Keratinocyte (primary cell): ENCODE data around the gene EN2. TPM values are rescaled to one million over a fixed set of nuclear protein-coding genes. Genes with fewer than 3 reads are reported as not detected.

ENCODE experiments used
- DNase-seq: peaks from one replicate; pipeline ENCODE4 v3.0.0-alpha.2; 2011; ENCODE audit warnings: low read depth, missing footprints, low spot score
- FAIRE-seq: peaks from 2 replicates; lab custom pipeline; 2011; peaks lifted over from hg19 to GRCh38; lab: Jason Lieb, UNC
- H2AFZ ChIP-seq: 2 replicates; pipeline ENCODE4 v1.6.0; 2012; ENCODE audit warnings: low read length, control low read depth, inconsistent platforms; ENCODE audit not compliant: control insufficient read depth
- H3K27ac ChIP-seq: 2 replicates; pipeline ENCODE4 v1.5.1; 2011; ENCODE audit warnings: low read length; ENCODE audit not compliant: control insufficient read depth, insufficient read depth
- H3K27me3 ChIP-seq: 3 replicates; pipeline ENCODE4 v1.6.0; 2011; ENCODE audit warnings: low read length; ENCODE audit not compliant: control insufficient read depth, insufficient read depth; ENCODE audit errors: extremely low read depth
- H3K36me3 ChIP-seq, 2 experiments: 2 replicates in 1 of 2; 3 replicates in 1 of 2; pipeline ENCODE4 v1.5.1; 2011; ENCODE audit warnings: low read length in 2 of 2, mild to moderate bottlenecking in 1 of 2; ENCODE audit not compliant: control insufficient read depth in 2 of 2, insufficient read depth in 2 of 2; ENCODE audit errors: extremely low read depth in 1 of 2
- H3K4me1 ChIP-seq: 3 replicates; pipeline ENCODE4 v1.5.1; 2011; ENCODE audit warnings: low read length; ENCODE audit not compliant: control insufficient read depth, insufficient read depth; ENCODE audit errors: extremely low read depth
- H3K4me2 ChIP-seq: 3 replicates; pipeline ENCODE4 v1.6.0; 2011; ENCODE audit warnings: low read depth, low read length; ENCODE audit not compliant: control insufficient read depth, insufficient read depth; ENCODE audit errors: extremely low read depth
- H3K4me3 ChIP-seq, 3 experiments: fragments of 200-600 bp in 1 of 3; sonication (generic) in 1 of 3; 2 replicates in 2 of 3; 3 replicates in 1 of 3; pipeline ENCODE4 v1.5.1; 2011 to 2016; ENCODE audit warnings: low read length in 3 of 3, mild to moderate bottlenecking in 3 of 3, control low read depth in 2 of 3, inconsistent platforms in 1 of 3, low read depth in 1 of 3, mixed read lengths in 1 of 3, mixed run types in 1 of 3, moderate library complexity in 1 of 3; ENCODE audit not compliant: control insufficient read depth in 2 of 3, insufficient read depth in 2 of 3; ENCODE audit errors: extremely low read depth in 1 of 3
- H3K79me2 ChIP-seq: 2 replicates; pipeline ENCODE4 v1.6.0; 2012; ENCODE audit warnings: low read length; ENCODE audit not compliant: control insufficient read depth, insufficient read depth
- H3K9ac ChIP-seq: 3 replicates; pipeline ENCODE4 v1.6.0; 2011; ENCODE audit warnings: low read length; ENCODE audit not compliant: control insufficient read depth, insufficient read depth; ENCODE audit errors: extremely low read depth
- H3K9me1 ChIP-seq: 3 replicates; pipeline ENCODE4 v1.6.0; 2011; ENCODE audit warnings: low read length; ENCODE audit not compliant: control insufficient read depth, insufficient read depth; ENCODE audit errors: extremely low read depth
- H3K9me3 ChIP-seq: 2 replicates; pipeline ENCODE4 v1.5.1; 2012; ENCODE audit warnings: low read depth, low read length; ENCODE audit not compliant: control insufficient read depth
- H4K20me1 ChIP-seq: 3 replicates; pipeline ENCODE4 v1.6.0; 2011; ENCODE audit warnings: low read length; ENCODE audit not compliant: control insufficient read depth, insufficient read depth; ENCODE audit errors: extremely low read depth
- CTCF ChIP-seq, 3 experiments: IDR thresholded peaks in 1 of 3; conservative IDR thresholded peaks in 1 of 3; optimal IDR thresholded peaks in 1 of 3; 2 replicates in 2 of 3; 3 replicates in 1 of 3; pipeline versions ENCODE3 to v1.5.1; 2011; ENCODE audit warnings: low read length in 3 of 3, mild to moderate bottlenecking in 3 of 3, moderate library complexity in 2 of 3, control low read depth in 1 of 3, inconsistent platforms in 1 of 3; ENCODE audit not compliant: insufficient read depth in 2 of 3; ENCODE audit errors: extremely low read depth in 1 of 3
- EZH2 ChIP-seq: IDR thresholded peaks from one replicate; pipeline ENCODE4 v1.6.1; 2012; ENCODE audit warnings: inconsistent platforms, mild to moderate bottlenecking, low read length, moderate library complexity
- dilution Hi-C: fragments of 300-500 bp; cut with MboI; formaldehyde crosslinking; loops from one replicate; pipeline ENCODE4 v1.7.0; 2020; ENCODE audit warnings: low sequenced_read_pairs; ENCODE audit not compliant: extremely low pct_ligation_motif_present
- polyA plus RNA-seq, 5 experiments: library from polyadenylated mRNA; depleted of rRNA in 3 of 5; stranded (reverse) in 3 of 5; stranded (forward) in 1 of 5; unstranded in 1 of 5; fragments of >200 nt; gene quantifications; 1 replicate in 1 of 5; 2 replicates in 3 of 5; 3 replicates in 1 of 5; pipeline versions ENCODE4 v1.2.1 to v1.2.3, GENCODE V29; 2011 to 2012; ENCODE audit warnings: missing spikeins in 2 of 5, low read depth in 1 of 5, low replicate concordance in 1 of 5

The EN2 gene
- polyA plus RNA-seq, 1 donor (not counting 4 experiments of a cell fraction or from before 2014, with no cell fraction given): 0.05 TPM

DNA sequence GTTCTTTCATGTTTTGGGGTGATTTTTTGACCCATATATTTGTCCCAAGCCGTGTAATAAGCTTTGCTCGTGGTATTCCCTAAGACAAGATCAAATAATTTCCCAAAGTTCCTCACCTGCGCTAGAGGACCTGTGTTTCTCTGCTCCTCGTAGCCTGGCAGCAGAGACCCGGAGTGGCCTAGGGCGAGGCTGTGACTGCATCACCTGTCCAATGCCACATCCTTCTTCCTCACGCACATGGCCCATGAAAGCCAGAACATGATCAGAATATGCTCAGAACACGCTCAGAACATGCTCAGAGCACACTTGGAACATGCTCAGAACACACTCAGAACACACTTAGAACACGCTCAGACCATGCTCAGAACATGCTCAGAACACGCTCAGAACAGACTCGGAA is 23.8 kb downstream of the EN2 start:
- peaks cover 8% of the 10 kb centered on the region for H3K27me3 ChIP-seq
- no peaks in the 10 kb centered on the region for H3K36me3 ChIP-seq
- no peaks in the 10 kb centered on the region for H4K20me1 ChIP-seq
- H3K9me1 ChIP-seq: no peaks in the 10 kb centered on the region
- H3K9ac ChIP-seq: no peak overlapping the region
- H3K4me3 ChIP-seq: no peak overlapping the region
- dilution Hi-C loops: no loop called here
- no peak overlapping the region for H3K4me2 ChIP-seq
- TF ChIP-seq EZH2 (no peak), CTCF (optimal IDR thresholded peaks at IDR 0.05 in 1 of 3, IDR thresholded peaks at IDR 0.05 in 1 of 3, conservative IDR thresholded peaks at IDR 0.05 in 1 of 3; ENCODE audit: extremely low read depth in 1 of 3, insufficient read depth in 2 of 3, low read length in 3 of 3) (no peak)
- no peak for DNase-seq
- no peak overlapping the region for H2AFZ ChIP-seq
- no peaks in the 10 kb centered on the region for H3K79me2 ChIP-seq
- FAIRE-seq: no peak
- H3K4me1 ChIP-seq: peaks cover 3% of the 10 kb centered on the region
- no peak overlapping the region for H3K27ac ChIP-seq
- H3K9me3 ChIP-seq: peaks cover 3% of the 10 kb centered on the region

DNA sequence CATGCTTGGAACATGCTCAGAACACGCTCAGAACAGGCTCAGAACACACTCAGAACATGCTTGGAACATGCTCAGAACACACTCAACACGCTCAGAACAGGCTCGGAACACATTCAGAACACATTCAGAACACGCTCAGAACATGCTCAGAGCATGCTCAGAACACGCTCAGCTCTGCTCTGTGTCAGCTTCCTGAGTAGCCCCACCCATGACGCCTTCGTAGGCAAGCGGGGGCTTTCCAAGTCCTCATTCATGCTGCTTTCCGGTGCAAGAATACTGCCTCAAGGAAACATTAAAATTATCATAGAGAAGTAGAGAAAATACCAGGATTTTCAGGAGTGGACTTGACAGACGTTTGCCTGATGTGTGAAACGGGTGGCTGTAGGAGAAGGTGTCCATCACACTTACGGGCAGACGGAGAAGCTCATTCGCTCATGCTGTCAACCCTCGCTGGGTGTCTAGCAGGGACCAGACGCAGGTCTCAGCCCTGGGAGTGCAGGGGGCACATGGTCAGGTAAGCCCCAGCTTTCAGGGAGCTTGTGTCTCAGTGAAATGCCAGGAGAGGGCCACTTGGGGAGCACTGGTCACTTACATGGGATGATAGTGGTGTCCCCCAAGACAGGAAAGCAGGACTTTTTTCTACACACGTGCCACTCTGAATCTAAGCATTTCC is 24.7 kb downstream of the EN2 start:
- Histone ChIP-seq H3K9me3 (peaks cover 3% of the 10 kb centered on the region), H3K4me1 (peaks cover 3% of the 10 kb centered on the region), H3K4me3 (no peak overlapping the region), H3K27ac (no peak overlapping the region), H3K36me3 (no peaks in the 10 kb centered on the region), H3K9ac (no peak overlapping the region), H3K9me1 (no peaks in the 10 kb centered on the region), H2AFZ (no peak overlapping the region), H3K79me2 (no peaks in the 10 kb centered on the region), H3K4me2 (no peak overlapping the region), H3K27me3 (peaks cover 7% of the 10 kb centered on the region), H4K20me1 (no peaks in the 10 kb centered on the region)
- TF ChIP-seq CTCF (optimal IDR thresholded peaks at IDR 0.05 in 1 of 3, IDR thresholded peaks at IDR 0.05 in 1 of 3, conservative IDR thresholded peaks at IDR 0.05 in 1 of 3; ENCODE audit: extremely low read depth in 1 of 3, insufficient read depth in 2 of 3, low read length in 3 of 3) (no peak), EZH2 (no peak)
- dilution Hi-C loops: no loop called here
- DNase-seq (no peak), FAIRE-seq (peak; percentile 20)
